Neuronal stem cell (in vitro differentiated cells): ENCODE results near the gene SLITRK4. TPM values are rescaled to one million over a fixed set of nuclear protein-coding genes. Genes with fewer than 3 reads are reported as not detected.
A peak's percentile ranks its signal among the peaks of the same experiment; 100 is the strongest.

Source experiments
- DNase-seq: peaks from one replicate; pipeline ENCODE4 v3.0.0-alpha.2; 2013; ENCODE audit warnings: low spot score
- H2AFZ ChIP-seq: one replicate; pipeline ENCODE4 v1.6.1; 2013; ENCODE audit warnings: mild to moderate bottlenecking, low read length, inconsistent platforms
- H2AK5ac ChIP-seq: 2 replicates; pipeline ENCODE4 v1.6.1; 2013; ENCODE audit warnings: low read depth, mild to moderate bottlenecking, inconsistent platforms, low read length, moderate library complexity, mixed read lengths
- H2BK120ac ChIP-seq: 2 replicates; pipeline ENCODE4 v1.6.1; 2013; ENCODE audit warnings: low read depth, mild to moderate bottlenecking, inconsistent platforms, low read length, moderate library complexity, mixed read lengths
- H2BK12ac ChIP-seq: one replicate; pipeline ENCODE4 v1.6.1; 2013; ENCODE audit warnings: low read length, inconsistent platforms
- H2BK15ac ChIP-seq: 2 replicates; pipeline ENCODE4 v1.6.1; 2013; ENCODE audit warnings: mild to moderate bottlenecking, low read length, inconsistent platforms, mixed read lengths
- H2BK5ac ChIP-seq: one replicate; pipeline ENCODE4 v1.6.1; 2013; ENCODE audit warnings: inconsistent platforms, mild to moderate bottlenecking, low read length, moderate library complexity
- H3K14ac ChIP-seq: one replicate; pipeline ENCODE4 v1.6.1; 2013; ENCODE audit warnings: low read length, inconsistent platforms
- H3K18ac ChIP-seq: 2 replicates; pipeline ENCODE4 v1.6.1; 2013; ENCODE audit warnings: low read length, inconsistent platforms
- H3K23ac ChIP-seq: 2 replicates; pipeline ENCODE4 v1.6.1; 2013; ENCODE audit warnings: low read depth, mild to moderate bottlenecking, mixed read lengths, low read length, inconsistent platforms; ENCODE audit not compliant: poor library complexity
- H3K27ac ChIP-seq: replicated peaks from 3 replicates; pipeline ENCODE4 v1.5.1; 2013; ENCODE audit warnings: low read length, inconsistent platforms
- H3K27me3 ChIP-seq, 3 experiments: 2 replicates each; pipeline ENCODE4 v1.6.1; 2013; ENCODE audit warnings: low read length in 3 of 3, mild to moderate bottlenecking in 2 of 3, inconsistent platforms in 1 of 3, low read depth in 1 of 3, mixed read lengths in 1 of 3, moderate library complexity in 1 of 3; ENCODE audit not compliant: control insufficient read depth in 3 of 3, insufficient read depth in 3 of 3
- H3K36me3 ChIP-seq, 2 donors: replicated peaks in 1 of 2; 2 replicates each; pipeline ENCODE4 v1.6.1; 2013; ENCODE audit warnings: low read length in 2 of 2; ENCODE audit not compliant: control insufficient read depth in 2 of 2, insufficient read depth in 2 of 2
- H3K4ac ChIP-seq: 2 replicates; pipeline ENCODE4 v1.6.1; 2013; ENCODE audit warnings: inconsistent platforms, mild to moderate bottlenecking, low read length, moderate library complexity
- H3K4me1 ChIP-seq, 2 donors: 1 replicate in 1 of 2; 2 replicates in 1 of 2; pipeline ENCODE4 v1.6.1; 2013; ENCODE audit warnings: low read length in 2 of 2, low read depth in 1 of 2; ENCODE audit not compliant: control insufficient read depth in 2 of 2, insufficient read depth in 1 of 2
- H3K4me2 ChIP-seq: one replicate; pipeline ENCODE4 v1.6.1; 2013; ENCODE audit warnings: mild to moderate bottlenecking, low read length, inconsistent platforms; ENCODE audit not compliant: insufficient read depth, poor library complexity, severe bottlenecking
- H3K4me3 ChIP-seq, 2 donors: 2 replicates each; pipeline ENCODE4 v1.5.1; 2013; ENCODE audit warnings: low read length in 2 of 2, mild to moderate bottlenecking in 2 of 2, inconsistent platforms in 1 of 2, moderate library complexity in 1 of 2
- H3K79me1 ChIP-seq: one replicate; pipeline ENCODE4 v1.6.1; 2013; ENCODE audit warnings: low read depth, mild to moderate bottlenecking, inconsistent platforms, low read length, moderate library complexity
- H3K9ac ChIP-seq: one replicate; pipeline ENCODE4 v1.6.1; 2013; ENCODE audit warnings: mild to moderate bottlenecking, low read depth, low read length, inconsistent platforms; ENCODE audit not compliant: poor library complexity
- H3K9me3 ChIP-seq, 2 donors: replicated peaks in 1 of 2; 2 replicates each; pipeline versions ENCODE3 to v1.6.1; 2013; ENCODE audit warnings: low read length in 2 of 2, mild to moderate bottlenecking in 2 of 2, inconsistent platforms in 1 of 2, low read depth in 1 of 2, mixed read lengths in 1 of 2, moderate library complexity in 1 of 2; ENCODE audit not compliant: control insufficient read depth in 2 of 2, insufficient read depth in 1 of 2
- H4K8ac ChIP-seq: one replicate; pipeline ENCODE4 v1.6.1; 2013; ENCODE audit warnings: low read depth, mild to moderate bottlenecking, inconsistent platforms, low read length, moderate library complexity
- H4K91ac ChIP-seq: one replicate; pipeline ENCODE4 v1.6.1; 2013; ENCODE audit warnings: low read length, low read depth, mild to moderate bottlenecking, inconsistent platforms; ENCODE audit not compliant: poor library complexity
- whole genome bisulfite sequencing, 2 donors: extraction: QIAGEN DNeasy Blood & Tissue Kit; methylation state at CpG; one replicate each; pipeline ENCODE4 v1.1.7; 2013; ENCODE audit warnings: missing lambda C conversion rate in 2 of 2, mixed read lengths in 1 of 2; ENCODE audit not compliant: insufficient read length in 2 of 2, insufficient replicate concordance in 1 of 2; ENCODE audit errors: extremely low coverage in 2 of 2; 5-methylcytosine and 5-hydroxymethylcytosine counted together
- polyA plus RNA-seq, 2 experiments: library from polyadenylated mRNA; stranded (reverse); fragments of 200-250 nt; gene quantifications; one replicate each; pipeline ENCODE4 v1.2.3, GENCODE V29; 2013

Gene SLITRK4, protein sequence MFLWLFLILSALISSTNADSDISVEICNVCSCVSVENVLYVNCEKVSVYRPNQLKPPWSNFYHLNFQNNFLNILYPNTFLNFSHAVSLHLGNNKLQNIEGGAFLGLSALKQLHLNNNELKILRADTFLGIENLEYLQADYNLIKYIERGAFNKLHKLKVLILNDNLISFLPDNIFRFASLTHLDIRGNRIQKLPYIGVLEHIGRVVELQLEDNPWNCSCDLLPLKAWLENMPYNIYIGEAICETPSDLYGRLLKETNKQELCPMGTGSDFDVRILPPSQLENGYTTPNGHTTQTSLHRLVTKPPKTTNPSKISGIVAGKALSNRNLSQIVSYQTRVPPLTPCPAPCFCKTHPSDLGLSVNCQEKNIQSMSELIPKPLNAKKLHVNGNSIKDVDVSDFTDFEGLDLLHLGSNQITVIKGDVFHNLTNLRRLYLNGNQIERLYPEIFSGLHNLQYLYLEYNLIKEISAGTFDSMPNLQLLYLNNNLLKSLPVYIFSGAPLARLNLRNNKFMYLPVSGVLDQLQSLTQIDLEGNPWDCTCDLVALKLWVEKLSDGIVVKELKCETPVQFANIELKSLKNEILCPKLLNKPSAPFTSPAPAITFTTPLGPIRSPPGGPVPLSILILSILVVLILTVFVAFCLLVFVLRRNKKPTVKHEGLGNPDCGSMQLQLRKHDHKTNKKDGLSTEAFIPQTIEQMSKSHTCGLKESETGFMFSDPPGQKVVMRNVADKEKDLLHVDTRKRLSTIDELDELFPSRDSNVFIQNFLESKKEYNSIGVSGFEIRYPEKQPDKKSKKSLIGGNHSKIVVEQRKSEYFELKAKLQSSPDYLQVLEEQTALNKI
- polyA plus RNA-seq (2013, experiment 1 of 2), result 6.1 TPM
- polyA plus RNA-seq (2013, experiment 2 of 2), result 6.2 TPM

DNA sequence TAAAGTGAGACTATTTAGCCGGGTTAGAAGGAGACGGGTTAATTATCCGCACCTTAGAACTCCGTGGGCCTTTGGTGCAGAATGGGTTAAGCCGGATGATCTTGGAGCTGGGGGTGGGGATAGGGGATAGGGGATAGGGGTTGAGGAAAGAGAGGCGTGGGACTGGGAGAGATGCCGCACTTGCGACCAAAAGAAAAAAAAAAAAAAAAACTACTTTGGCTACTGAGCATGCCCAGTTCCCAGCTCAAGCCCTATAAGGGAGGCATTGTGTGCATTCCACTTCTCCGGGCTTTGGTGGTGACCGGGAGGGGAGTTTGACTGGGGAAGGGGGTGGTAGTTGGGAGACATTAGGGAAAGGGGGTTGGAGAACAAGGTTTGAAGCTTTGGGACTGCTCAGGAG, at the start of gene SLITRK4:
Gene SLITRK4 (minus strand): TSS at position 187 of the 400 bp plus-strand sequence. CDS start 4,993 bp downstream, outside the sequence.
- WGBS, 2 donors, result no CpG with 5 or more reads among the region's 10 CpGs
- DNase-seq, result peak; percentile 62
- H3K4me2 ChIP-seq, result peak within 1 kb of the TSS; percentile 52
- H3K79me1 ChIP-seq, result no peaks in the 10 kb centered on the region
- H3K4me1 ChIP-seq, result peaks cover 0 to 2% of the 10 kb centered on the region in 2 donors
- peak within 1 kb of the TSS; percentile 7 for H2AFZ ChIP-seq
- no peak within 1 kb of the TSS for H2AK5ac ChIP-seq
- no peak within 1 kb of the TSS for H3K23ac ChIP-seq
- peak within 1 kb of the TSS; percentile 30 for H3K9ac ChIP-seq
- H2BK15ac ChIP-seq, result no peak within 1 kb of the TSS
- H3K4me3 ChIP-seq, result peak within 1 kb of the TSS in 1 of 2 donors; percentile 82
- no peak within 1 kb of the TSS for H3K4ac ChIP-seq
- no peak within 1 kb of the TSS for H4K91ac ChIP-seq
- no peak within 1 kb of the TSS for H4K8ac ChIP-seq
- peak within 1 kb of the TSS; percentile 73 for H3K27ac ChIP-seq
- H3K14ac ChIP-seq, result no peak within 1 kb of the TSS
- H3K9me3 ChIP-seq, result no peaks in the 10 kb centered on the region
- no peak within 1 kb of the TSS for H2BK12ac ChIP-seq
- no peak within 1 kb of the TSS for H2BK120ac ChIP-seq
- peaks cover 0 to 44% (median 0%) of the 10 kb centered on the region in 3 experiments for H3K27me3 ChIP-seq
- H3K18ac ChIP-seq, result no peak within 1 kb of the TSS
- no peak within 1 kb of the TSS for H2BK5ac ChIP-seq
- no peaks in the 10 kb centered on the region for H3K36me3 ChIP-seq

DNA sequence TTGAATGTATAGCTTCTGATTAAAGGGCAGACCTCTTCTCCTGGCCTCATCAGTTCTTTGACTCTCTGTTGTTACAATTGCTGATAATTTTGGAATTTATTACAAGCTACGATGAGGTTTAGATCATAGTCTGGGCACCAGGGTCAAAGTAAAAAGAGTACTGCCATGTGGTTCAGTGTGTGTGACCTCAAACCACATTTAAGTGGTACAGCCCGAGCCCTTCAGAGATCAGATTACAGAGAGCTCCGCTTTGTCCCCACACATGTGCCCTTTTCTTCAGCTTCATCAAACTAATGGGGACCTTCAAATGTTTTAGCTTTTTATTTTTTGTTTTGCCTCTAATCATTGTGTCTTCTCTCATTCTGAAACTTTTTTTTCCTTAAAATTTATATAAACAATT, 47.6 kb upstream of the SLITRK4 start:
- no peak for DNase-seq
- H3K36me3 ChIP-seq, result no peaks in the 10 kb centered on the region
- no peaks in the 10 kb centered on the region for H3K27me3 ChIP-seq
- H3K14ac ChIP-seq, result no peak overlapping the region
- H4K8ac ChIP-seq, result no peak overlapping the region
- no peaks in the 10 kb centered on the region for H3K9me3 ChIP-seq
- H3K4me3 ChIP-seq, result no peak overlapping the region
- no peak overlapping the region for H2BK5ac ChIP-seq
- no peak overlapping the region for H3K4ac ChIP-seq
- no peak overlapping the region for H4K91ac ChIP-seq
- no peak overlapping the region for H3K23ac ChIP-seq
- no peak overlapping the region for H2AK5ac ChIP-seq
- H3K27ac ChIP-seq, result no peak overlapping the region
- H3K79me1 ChIP-seq, result no peaks in the 10 kb centered on the region
- H3K4me2 ChIP-seq, result no peak overlapping the region
- no peak overlapping the region for H2BK120ac ChIP-seq
- no peak overlapping the region for H2BK15ac ChIP-seq
- H2BK12ac ChIP-seq, result no peak overlapping the region
- H3K18ac ChIP-seq, result no peak overlapping the region
- no peak overlapping the region for H2AFZ ChIP-seq
- H3K9ac ChIP-seq, result no peak overlapping the region
- WGBS, 2 donors, result no CpG with 5 or more reads among the region's 3 CpGs
- H3K4me1 ChIP-seq, result no peaks in the 10 kb centered on the region

DNA sequence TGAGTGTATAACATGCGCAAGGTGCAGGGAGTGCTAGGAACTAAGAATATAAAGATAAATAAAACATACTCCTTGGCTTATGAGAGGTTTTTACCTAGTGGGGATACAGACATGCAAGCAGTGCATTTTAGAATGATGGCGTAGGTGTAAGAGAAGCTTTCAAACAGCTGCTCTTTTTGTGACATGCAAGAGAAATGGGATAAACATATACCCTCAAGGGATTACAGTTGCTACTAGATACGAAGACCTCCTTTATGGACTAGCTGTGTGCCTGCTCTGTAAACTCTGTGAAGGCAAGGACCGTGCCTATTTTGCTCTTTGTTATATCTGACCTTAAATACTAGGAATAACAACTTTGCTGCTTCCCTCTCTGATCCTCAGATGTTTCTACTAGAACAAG, 39.0 kb upstream of the SLITRK4 start:
- no peak overlapping the region for H3K14ac ChIP-seq
- no peaks in the 10 kb centered on the region for H3K9me3 ChIP-seq
- DNase-seq, result no peak
- no peak overlapping the region for H2BK12ac ChIP-seq
- no peak overlapping the region for H2AK5ac ChIP-seq
- H3K36me3 ChIP-seq, result no peaks in the 10 kb centered on the region
- H2AFZ ChIP-seq, result no peak overlapping the region
- H4K91ac ChIP-seq, result no peak overlapping the region
- H2BK5ac ChIP-seq, result no peak overlapping the region
- no peak overlapping the region for H3K18ac ChIP-seq
- H3K4ac ChIP-seq, result no peak overlapping the region
- WGBS, 2 donors, result no CpG with 5 or more reads among the region's 4 CpGs
- no peaks in the 10 kb centered on the region for H3K27me3 ChIP-seq
- H2BK120ac ChIP-seq, result no peak overlapping the region
- no peak overlapping the region for H2BK15ac ChIP-seq
- H3K4me2 ChIP-seq, result no peak overlapping the region
- no peak overlapping the region for H3K4me3 ChIP-seq
- H3K9ac ChIP-seq, result no peak overlapping the region
- H3K4me1 ChIP-seq, result no peaks in the 10 kb centered on the region
- H3K27ac ChIP-seq, result no peak overlapping the region
- H3K23ac ChIP-seq, result no peak overlapping the region
- H3K79me1 ChIP-seq, result no peaks in the 10 kb centered on the region
- no peak overlapping the region for H4K8ac ChIP-seq

DNA sequence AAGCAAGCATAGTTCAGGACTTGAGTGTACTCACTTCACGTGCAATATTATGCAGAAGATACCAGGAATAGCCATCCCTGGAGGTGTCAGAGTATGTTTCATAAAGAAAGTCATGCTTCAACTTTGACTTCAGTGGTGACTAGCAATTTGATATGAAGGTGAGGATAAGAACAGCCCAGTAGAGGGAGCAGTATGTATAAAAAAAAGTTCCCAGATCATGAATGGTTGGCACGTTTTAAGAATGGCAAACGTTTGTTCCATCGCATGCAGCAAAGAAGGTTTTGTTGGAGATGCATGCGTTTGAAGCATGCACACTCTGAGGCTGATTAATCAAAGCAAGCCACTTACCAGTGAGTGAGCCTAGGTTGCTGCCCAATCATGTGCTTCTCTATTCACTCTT, 33.5 kb upstream of the SLITRK4 start:
- Histone ChIP-seq H3K4me3 (no peak overlapping the region), H3K4me2 (no peak overlapping the region), H2BK120ac (no peak overlapping the region), H3K9me3 (no peaks in the 10 kb centered on the region), H3K23ac (no peak overlapping the region), H3K14ac (no peak overlapping the region), H3K9ac (no peak overlapping the region), H3K18ac (no peak overlapping the region), H3K36me3 (no peaks in the 10 kb centered on the region), H3K4me1 (no peaks in the 10 kb centered on the region), H3K27me3 (no peaks in the 10 kb centered on the region), H2BK15ac (no peak overlapping the region), H3K27ac (no peak overlapping the region), H2AK5ac (no peak overlapping the region), H2BK12ac (no peak overlapping the region), H4K91ac (no peak overlapping the region), H2AFZ (no peak overlapping the region), H2BK5ac (no peak overlapping the region), H3K4ac (no peak overlapping the region), H4K8ac (no peak overlapping the region), H3K79me1 (no peaks in the 10 kb centered on the region)
- no peak for DNase-seq
- WGBS, 2 donors, result no CpG with 5 or more reads among the region's 5 CpGs
